Nephron (organoid): Measurements from ENCODE around the gene CCDC63.

Source experiments
- H3K27ac Mint-ChIP-seq, 3 experiments: 2 replicates each; pipeline ENCODE4 v1.8.0; 2020; ENCODE audit warnings: mixed read lengths in 3 of 3, mild to moderate bottlenecking in 2 of 3, moderate library complexity in 1 of 3
- H3K27me3 Mint-ChIP-seq: 2 replicates; pipeline ENCODE4 v1.8.0; 2021; ENCODE audit warnings: low read depth, mild to moderate bottlenecking, moderate library complexity, mixed read lengths
- H3K36me3 Mint-ChIP-seq: 2 replicates; pipeline ENCODE4 v1.8.0; 2020; ENCODE audit warnings: low read depth, mixed read lengths
- H3K4me1 Mint-ChIP-seq: 2 replicates; pipeline ENCODE4 v1.8.0; 2020; ENCODE audit warnings: mixed read lengths
- H3K4me3 Mint-ChIP-seq, 3 experiments: 2 replicates each; pipeline ENCODE4 v1.8.0; 2020; ENCODE audit warnings: mild to moderate bottlenecking in 3 of 3, mixed read lengths in 3 of 3, moderate library complexity in 2 of 3
- H3K9me3 Mint-ChIP-seq: 2 replicates; pipeline ENCODE4 v1.8.0; 2020; ENCODE audit warnings: mixed read lengths
- CTCF ChIP-seq, 3 experiments: fragments of 200-600 bp; sonication (generic); IDR thresholded peaks; one replicate each; pipeline ENCODE4 v1.5.0; 2021; ENCODE audit warnings: antibody characterized with exemption in 3 of 3; ENCODE audit not compliant: unreplicated experiment in 3 of 3

The CCDC63 gene

DNA sequence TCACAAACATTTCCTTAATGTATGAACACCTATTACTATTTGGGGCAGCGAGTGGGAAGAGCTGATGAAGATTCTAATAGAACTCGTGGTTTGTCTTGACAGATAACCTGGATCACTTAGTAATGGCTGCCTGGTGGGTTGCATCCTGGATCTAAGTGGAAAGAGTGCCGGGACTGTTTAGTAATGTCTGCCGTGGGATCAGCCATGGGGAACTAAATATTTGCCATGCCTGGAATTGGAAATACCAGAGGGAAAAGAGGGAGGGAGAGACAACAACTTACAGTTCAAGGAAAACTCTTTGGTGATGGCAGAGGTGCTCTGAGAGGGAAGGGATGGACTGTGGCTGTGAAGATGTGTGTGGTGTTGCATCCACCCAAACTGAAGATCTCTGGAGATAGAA, 21.3 kb upstream of the CCDC63 start:
- H3K4me3 Mint-ChIP-seq: no peak overlapping the region

DNA sequence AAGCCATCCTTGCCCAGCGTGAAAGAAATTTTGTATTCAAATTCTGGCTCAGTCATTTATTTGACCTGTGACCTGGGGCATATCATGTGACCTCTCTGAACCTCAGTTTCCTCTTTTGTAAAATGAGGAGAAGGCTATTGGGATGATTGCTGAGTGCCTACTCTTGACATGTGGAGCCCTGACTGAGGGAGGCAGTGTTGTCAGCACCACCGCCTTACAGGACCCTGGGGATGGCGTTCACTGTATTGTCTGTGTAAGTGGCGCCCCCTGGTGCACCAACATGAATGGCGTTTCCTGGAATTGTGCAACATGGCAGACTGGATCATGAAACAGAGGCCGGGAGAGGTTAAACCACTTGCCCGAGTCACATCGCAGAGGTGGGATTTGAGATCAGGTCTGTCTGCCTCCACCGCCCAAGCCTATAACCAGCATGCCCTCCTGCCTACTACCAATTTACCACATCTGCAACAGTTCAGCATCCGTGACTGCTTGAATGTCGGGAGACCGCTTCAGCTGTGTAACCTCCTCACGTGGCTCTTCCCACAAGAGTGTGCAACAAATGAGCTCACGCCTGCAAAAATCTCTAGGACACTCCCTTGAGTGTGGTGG, 20.1 kb upstream of the CCDC63 start:
- Mint-ChIP-seq H3K36me3 (no peaks in the 10 kb centered on the region), H3K27me3 (peaks cover 31% of the 10 kb centered on the region)

More for the DNA sequence above, 21.3 kb upstream of the CCDC63 start:
- TF ChIP-seq CTCF (IDR thresholded peaks at IDR 0.05; ENCODE audit: unreplicated experiment in 3 of 3): no peak
- peaks cover 31% of the 10 kb centered on the region for H3K27me3 Mint-ChIP-seq
- no peaks in the 10 kb centered on the region for H3K9me3 Mint-ChIP-seq
- H3K36me3 Mint-ChIP-seq: no peaks in the 10 kb centered on the region
- H3K27ac Mint-ChIP-seq: no peak overlapping the region
- H3K4me1 Mint-ChIP-seq: no peaks in the 10 kb centered on the region

DNA sequence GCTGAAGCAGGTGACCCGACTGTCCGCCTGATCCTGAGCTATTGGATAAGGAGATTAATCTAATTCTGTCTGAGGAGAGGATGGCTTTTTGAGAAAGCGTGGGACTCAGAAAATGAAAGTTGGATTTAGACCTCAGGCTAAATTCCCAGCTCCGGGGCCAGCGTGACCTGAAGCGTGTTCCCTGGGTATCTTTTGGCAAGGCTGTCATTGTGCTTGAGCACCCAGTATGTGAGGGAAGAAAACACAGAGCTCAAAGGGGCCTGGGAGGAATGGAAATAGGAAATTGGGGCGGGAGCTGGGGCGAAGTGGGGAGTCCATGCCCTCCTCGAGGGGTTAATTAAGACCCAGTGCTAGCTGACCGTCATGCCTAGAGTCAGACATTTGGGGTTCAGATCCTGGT, 17.5 kb upstream of the CCDC63 start:
- Mint-ChIP-seq H3K27ac (no peak overlapping the region), H3K36me3 (no peaks in the 10 kb centered on the region), H3K4me3 (no peak overlapping the region), H3K4me1 (no peaks in the 10 kb centered on the region), H3K9me3 (no peaks in the 10 kb centered on the region), H3K27me3 (peaks cover 28% of the 10 kb centered on the region)
- TF ChIP-seq CTCF (IDR thresholded peaks at IDR 0.05; ENCODE audit: unreplicated experiment in 3 of 3): no peak

More for the DNA sequence above, 20.1 kb upstream of the CCDC63 start:
- Mint-ChIP-seq H3K27ac (no peak overlapping the region), H3K4me1 (no peaks in the 10 kb centered on the region), H3K4me3 (peak overlapping the region in 1 of 3 experiments; percentile 13), H3K9me3 (no peaks in the 10 kb centered on the region)
- peak; percentile 53 to 77 (median 64) for TF ChIP-seq CTCF (IDR thresholded peaks at IDR 0.05; ENCODE audit: unreplicated experiment in 3 of 3)

DNA sequence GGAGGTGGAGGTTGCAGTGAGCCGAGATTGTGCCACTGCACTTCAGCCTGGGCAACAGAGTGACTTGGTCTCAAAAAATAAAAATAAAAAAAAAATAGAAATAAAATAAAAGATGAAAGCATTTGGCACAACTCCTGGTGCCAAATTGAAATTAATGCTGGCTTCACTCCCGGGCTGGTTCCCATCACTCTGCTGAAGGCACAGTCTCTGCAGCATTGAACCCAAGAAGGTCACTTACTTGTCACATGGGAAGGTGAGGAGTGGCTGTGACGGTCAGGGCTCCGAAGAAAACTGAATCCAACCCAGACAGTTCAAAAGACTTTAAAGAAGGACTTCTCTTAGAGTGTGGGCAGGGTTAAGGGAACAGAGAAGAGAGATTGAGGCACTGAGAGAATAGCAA, 10.5 kb upstream of the CCDC63 start:
- Mint-ChIP-seq H3K9me3 (no peaks in the 10 kb centered on the region), H3K4me3 (no peak overlapping the region), H3K36me3 (no peaks in the 10 kb centered on the region), H3K27ac (no peak overlapping the region), H3K27me3 (peaks cover 5% of the 10 kb centered on the region), H3K4me1 (no peaks in the 10 kb centered on the region)
- no peak for TF ChIP-seq CTCF (IDR thresholded peaks at IDR 0.05; ENCODE audit: unreplicated experiment in 3 of 3)

- H3K4me1 Mint-ChIP-seq: no peaks in the 10 kb centered on the region
- no peak overlapping the region for H3K4me3 Mint-ChIP-seq
- no peaks in the 10 kb centered on the region for H3K9me3 Mint-ChIP-seq
- peaks cover 24% of the 10 kb centered on the region for H3K27me3 Mint-ChIP-seq
- no peak overlapping the region for H3K27ac Mint-ChIP-seq
- no peaks in the 10 kb centered on the region for H3K36me3 Mint-ChIP-seq
- TF ChIP-seq CTCF (IDR thresholded peaks at IDR 0.05; ENCODE audit: unreplicated experiment in 3 of 3): no peak
Measured at GRCh38 chr12:110841007-110841406, 5.8 kb upstream of the CCDC63 start.

DNA sequence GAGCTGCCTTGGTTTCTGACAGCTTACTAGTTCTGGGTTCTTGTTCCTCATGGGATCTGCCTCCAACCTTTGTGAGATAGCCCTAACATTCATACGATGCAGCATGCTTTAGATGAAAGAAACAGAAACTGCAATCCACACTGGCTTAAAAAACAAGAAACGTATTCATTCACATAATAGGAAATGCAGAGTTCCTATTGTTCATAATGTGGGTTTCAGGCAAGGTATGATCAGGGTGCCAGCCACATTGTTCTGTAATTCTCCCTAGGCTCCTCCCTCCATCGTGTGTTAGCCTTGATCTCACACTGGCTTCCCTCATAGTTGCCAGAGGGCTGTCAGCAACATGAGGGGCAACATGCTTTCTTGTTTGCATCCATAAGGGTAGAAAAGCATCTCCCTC, 2.7 kb upstream of the CCDC63 start:
- no peaks in the 10 kb centered on the region for H3K36me3 Mint-ChIP-seq
- TF ChIP-seq CTCF (IDR thresholded peaks at IDR 0.05; ENCODE audit: unreplicated experiment in 3 of 3): no peak
- H3K4me1 Mint-ChIP-seq: no peaks in the 10 kb centered on the region
- H3K4me3 Mint-ChIP-seq: no peak overlapping the region
- no peaks in the 10 kb centered on the region for H3K9me3 Mint-ChIP-seq
- H3K27ac Mint-ChIP-seq: no peak overlapping the region
- H3K27me3 Mint-ChIP-seq: peaks cover 51% of the 10 kb centered on the region
